HL-60 (cell line): ENCODE measurements around the gene ACTR8.

Experiments used
- DNase-seq, 2 experiments: peaks; one replicate each; pipeline ENCODE4 v3.0.0-alpha.2; 2010 to 2020; ENCODE audit warnings: low read depth in 1 of 2, low spot score in 1 of 2
- H3K27ac ChIP-seq: fragments of 250-450 bp; sonication (Bioruptor Pico); replicated peaks from 2 replicates; pipeline ENCODE4 v1.5.1; 2020; ENCODE audit warnings: mild to moderate bottlenecking, moderate library complexity
- H3K27me3 ChIP-seq: fragments of 250-450 bp; sonication (Bioruptor Pico); 2 replicates; pipeline ENCODE4 v1.5.1; 2021; ENCODE audit warnings: mild to moderate bottlenecking, moderate library complexity; ENCODE audit not compliant: insufficient read depth, poor library complexity, severe bottlenecking
- H3K4me3 ChIP-seq: replicated peaks from 2 replicates; pipeline ENCODE4 v1.5.1; 2011; ENCODE audit warnings: mild to moderate bottlenecking, control low read depth, low read length; ENCODE audit not compliant: insufficient read depth
- GABPA ChIP-seq: IDR thresholded peaks from 2 replicates; pipeline ENCODE4 v1.6.1; 2012; ENCODE audit warnings: low read depth
- POLR2AphosphoS5 ChIP-seq: IDR thresholded peaks from 2 replicates; pipeline ENCODE4 v1.6.1; 2012; ENCODE audit warnings: low read depth
- SPI1 ChIP-seq: IDR thresholded peaks from 2 replicates; pipeline ENCODE4 v1.6.1; 2012; ENCODE audit warnings: low read depth, mild to moderate bottlenecking, borderline replicate concordance
- TF ChIP-seq, protein P1 (sequence below): IDR thresholded peaks from 2 replicates; pipeline ENCODE4 v1.6.1; 2012; ENCODE audit warnings: low read depth; ENCODE audit not compliant: insufficient replicate concordance
- TF ChIP-seq, protein P2 (sequence below): IDR thresholded peaks from one replicate; pipeline ENCODE4 v1.5.1; 2011; ENCODE audit warnings: low read length, control low read depth, inconsistent platforms; ENCODE audit not compliant: insufficient read depth

Gene ACTR8

DNA sequence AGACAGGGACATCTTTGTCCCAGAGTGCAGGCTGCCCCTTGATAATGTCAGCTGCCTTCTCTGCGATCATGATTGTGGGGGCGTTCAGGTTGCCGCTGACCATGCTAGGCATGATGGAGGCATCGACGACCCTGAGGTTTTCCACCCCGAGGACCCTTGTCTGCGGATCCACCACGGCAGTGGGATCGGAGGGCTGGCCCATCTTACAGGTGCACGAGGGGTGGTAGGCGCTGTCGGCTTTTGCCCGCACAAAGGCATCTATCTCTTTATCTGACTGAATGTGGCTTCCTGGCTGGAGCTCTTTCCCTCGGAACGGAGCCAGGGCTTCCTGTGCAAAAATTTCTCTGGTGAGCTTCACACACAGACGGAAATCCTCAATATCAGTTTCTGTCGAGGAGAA lies 64.1 kb downstream of the ACTR8 start:
- TF ChIP-seq SPI1 (no peak), GABPA (no peak)
- TF ChIP-seq, protein P1, sequence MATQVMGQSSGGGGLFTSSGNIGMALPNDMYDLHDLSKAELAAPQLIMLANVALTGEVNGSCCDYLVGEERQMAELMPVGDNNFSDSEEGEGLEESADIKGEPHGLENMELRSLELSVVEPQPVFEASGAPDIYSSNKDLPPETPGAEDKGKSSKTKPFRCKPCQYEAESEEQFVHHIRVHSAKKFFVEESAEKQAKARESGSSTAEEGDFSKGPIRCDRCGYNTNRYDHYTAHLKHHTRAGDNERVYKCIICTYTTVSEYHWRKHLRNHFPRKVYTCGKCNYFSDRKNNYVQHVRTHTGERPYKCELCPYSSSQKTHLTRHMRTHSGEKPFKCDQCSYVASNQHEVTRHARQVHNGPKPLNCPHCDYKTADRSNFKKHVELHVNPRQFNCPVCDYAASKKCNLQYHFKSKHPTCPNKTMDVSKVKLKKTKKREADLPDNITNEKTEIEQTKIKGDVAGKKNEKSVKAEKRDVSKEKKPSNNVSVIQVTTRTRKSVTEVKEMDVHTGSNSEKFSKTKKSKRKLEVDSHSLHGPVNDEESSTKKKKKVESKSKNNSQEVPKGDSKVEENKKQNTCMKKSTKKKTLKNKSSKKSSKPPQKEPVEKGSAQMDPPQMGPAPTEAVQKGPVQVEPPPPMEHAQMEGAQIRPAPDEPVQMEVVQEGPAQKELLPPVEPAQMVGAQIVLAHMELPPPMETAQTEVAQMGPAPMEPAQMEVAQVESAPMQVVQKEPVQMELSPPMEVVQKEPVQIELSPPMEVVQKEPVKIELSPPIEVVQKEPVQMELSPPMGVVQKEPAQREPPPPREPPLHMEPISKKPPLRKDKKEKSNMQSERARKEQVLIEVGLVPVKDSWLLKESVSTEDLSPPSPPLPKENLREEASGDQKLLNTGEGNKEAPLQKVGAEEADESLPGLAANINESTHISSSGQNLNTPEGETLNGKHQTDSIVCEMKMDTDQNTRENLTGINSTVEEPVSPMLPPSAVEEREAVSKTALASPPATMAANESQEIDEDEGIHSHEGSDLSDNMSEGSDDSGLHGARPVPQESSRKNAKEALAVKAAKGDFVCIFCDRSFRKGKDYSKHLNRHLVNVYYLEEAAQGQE = no peak
- TF ChIP-seq, protein P2, sequence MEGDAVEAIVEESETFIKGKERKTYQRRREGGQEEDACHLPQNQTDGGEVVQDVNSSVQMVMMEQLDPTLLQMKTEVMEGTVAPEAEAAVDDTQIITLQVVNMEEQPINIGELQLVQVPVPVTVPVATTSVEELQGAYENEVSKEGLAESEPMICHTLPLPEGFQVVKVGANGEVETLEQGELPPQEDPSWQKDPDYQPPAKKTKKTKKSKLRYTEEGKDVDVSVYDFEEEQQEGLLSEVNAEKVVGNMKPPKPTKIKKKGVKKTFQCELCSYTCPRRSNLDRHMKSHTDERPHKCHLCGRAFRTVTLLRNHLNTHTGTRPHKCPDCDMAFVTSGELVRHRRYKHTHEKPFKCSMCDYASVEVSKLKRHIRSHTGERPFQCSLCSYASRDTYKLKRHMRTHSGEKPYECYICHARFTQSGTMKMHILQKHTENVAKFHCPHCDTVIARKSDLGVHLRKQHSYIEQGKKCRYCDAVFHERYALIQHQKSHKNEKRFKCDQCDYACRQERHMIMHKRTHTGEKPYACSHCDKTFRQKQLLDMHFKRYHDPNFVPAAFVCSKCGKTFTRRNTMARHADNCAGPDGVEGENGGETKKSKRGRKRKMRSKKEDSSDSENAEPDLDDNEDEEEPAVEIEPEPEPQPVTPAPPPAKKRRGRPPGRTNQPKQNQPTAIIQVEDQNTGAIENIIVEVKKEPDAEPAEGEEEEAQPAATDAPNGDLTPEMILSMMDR = no peak
- Histone ChIP-seq H3K4me3 (no peak overlapping the region), H3K27me3 (peaks cover 11% of the 10 kb centered on the region), H3K27ac (no peak overlapping the region)
- no peak for DNase-seq

DNA sequence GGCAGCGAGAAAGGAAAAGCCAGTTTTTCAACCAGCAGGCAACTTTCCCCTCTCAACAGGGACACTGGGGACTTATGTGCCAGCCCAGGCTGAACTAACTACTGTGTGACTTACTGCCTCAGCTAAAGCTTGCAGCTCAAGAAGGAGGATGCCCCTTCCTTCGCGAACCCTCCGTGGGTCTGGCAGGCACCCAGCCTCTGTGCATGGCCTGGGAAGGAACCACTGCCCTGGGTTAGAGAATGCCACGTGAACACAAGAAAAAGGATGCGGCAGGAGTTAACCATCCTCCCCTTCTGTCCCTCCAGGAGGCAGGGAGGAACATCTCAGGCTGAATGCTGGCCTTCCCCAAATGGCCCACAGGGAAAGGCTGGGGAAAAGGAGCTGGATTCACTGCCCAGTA lies 64.7 kb downstream of the ACTR8 start:
- no peak overlapping the region for H3K27ac ChIP-seq
- peaks cover 11% of the 10 kb centered on the region for H3K27me3 ChIP-seq
- no peak overlapping the region for H3K4me3 ChIP-seq
- TF ChIP-seq SPI1 = no peak
- TF ChIP-seq GABPA = no peak
- TF ChIP-seq POLR2AphosphoS5 = no peak
- TF ChIP-seq, protein P2 = no peak
- TF ChIP-seq, protein P1 = no peak
- no peak for DNase-seq
